ENCODE measurements around the gene EFNA5.

EFNA5 gene

DNA sequence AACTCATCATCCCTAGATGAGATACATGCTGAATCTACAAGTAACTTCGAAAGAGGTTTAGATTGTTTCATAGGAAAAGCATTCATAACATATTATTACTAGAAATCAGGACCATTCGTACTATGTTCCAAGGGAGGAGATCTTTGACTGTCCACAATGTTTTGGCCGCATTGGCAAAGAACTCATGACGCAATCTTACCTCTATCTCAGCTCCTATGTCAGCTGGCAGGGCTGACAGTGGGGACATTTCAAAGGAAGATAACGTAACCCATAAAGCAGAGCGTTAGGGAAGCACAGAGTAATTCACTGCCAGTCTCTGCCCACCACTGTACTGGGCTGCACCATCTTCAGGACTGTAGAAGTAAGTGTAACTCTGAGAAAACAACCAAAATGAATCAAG, 69.7 kb downstream of the EFNA5 start:
- DNase-seq, result no peak

GRCh38 chr5:107598958-107599357, 71.8 kb downstream of the EFNA5 start:
- no peak for DNase-seq

- no peak for DNase-seq
Observed at GRCh38 chr5:107597803-107598202, 72.9 kb downstream of the EFNA5 start.

- DNase-seq, result no peak
Observed at GRCh38 chr5:107597247-107597646, 73.5 kb downstream of the EFNA5 start.

GRCh38 chr5:107594253-107595045, 76.3 kb downstream of the EFNA5 start:
- peak; percentile 29 for DNase-seq

DNA sequence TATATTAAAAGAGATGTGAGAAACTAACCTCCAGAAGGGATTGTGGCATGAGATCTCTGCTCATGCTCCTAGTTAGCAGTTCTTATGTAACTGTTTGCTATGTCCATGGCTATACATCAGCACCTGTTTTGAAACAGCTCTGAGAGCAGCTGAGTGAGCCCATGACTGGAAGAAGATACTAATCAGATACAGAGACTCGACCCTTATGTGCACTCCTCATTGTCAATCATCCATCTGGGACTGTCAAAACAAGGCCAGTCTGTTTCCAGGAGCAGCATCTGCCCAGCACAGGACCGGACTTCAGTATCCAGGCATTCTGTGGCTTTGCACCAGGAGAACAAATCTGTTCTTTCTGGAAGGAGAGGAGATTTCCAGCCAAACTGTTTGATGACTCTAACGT, 77.7 kb downstream of the EFNA5 start:
- DNase-seq, result no peak

GRCh38 chr5:107592515-107592914, 78.2 kb downstream of the EFNA5 start:
- no peak for DNase-seq

DNA sequence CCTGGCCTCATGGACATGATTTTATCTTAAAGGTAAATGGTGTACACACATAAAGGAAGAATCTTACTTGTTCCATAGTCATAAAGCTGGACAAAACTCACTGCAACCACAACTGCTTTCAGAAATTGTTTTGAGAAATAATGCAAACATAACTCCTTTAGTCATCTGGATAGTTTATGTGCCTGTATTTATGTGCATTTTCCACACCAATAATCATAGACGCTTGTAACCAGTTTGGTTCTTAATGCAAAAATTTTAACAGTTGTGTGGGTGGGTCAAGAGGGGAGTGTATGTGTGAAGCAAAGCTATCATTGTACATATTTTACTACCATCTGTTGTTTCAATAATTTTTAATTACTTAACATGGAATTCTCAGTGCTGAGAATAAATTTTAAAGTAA, 80.1 kb downstream of the EFNA5 start:
- DNase-seq, result no peak

- no peak for DNase-seq
Observed at GRCh38 chr5:107589520-107590193, 81.1 kb downstream of the EFNA5 start.

GRCh38 chr5:107582625-107583024, 88.1 kb downstream of the EFNA5 start:
- DNase-seq, result no peak

GRCh38 chr5:107580889-107581820, 89.6 kb downstream of the EFNA5 start:
- no peak for DNase-seq

- peak; percentile 24 for DNase-seq
Observed at GRCh38 chr5:107578051-107578635, 92.6 kb downstream of the EFNA5 start.

- DNase-seq, result no peak
Observed at GRCh38 chr5:107577394-107577950, 93.3 kb downstream of the EFNA5 start.

DNA sequence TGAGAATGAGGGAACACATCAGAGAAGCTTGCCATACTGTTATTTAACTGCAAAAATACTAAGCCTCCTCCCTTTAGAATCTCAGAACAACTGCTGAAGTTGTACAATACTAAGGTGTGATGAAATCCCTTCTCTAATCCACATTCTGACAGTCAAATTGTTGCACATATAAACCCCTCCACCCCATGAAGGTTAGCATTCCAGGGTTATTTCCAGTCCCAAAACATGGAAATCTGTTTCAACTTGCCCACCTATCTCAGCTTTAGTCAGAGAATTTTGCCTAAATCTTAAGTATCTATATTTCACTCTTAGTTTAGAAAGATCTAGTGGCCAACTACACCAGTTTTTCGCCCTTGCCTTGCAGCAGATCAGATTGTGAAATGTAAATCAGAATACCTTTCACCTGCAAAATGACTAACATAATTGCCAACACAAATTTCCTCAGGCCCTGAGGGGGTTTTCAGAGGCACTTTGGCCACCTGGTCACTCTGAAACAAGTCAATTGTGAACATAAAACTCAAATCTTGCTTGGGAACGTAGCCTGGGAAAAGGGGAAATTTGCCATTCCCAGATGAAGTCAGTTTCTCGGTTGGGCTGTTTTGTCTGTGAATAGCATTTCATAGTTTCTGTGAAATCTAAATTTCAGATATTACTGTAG, 93.9 kb downstream of the EFNA5 start:
- peak; percentile 30 for DNase-seq

GRCh38 chr5:107576155-107576554, 94.6 kb downstream of the EFNA5 start:
- no peak for DNase-seq

GRCh38 chr5:107574287-107574686, 96.5 kb downstream of the EFNA5 start:
- DNase-seq, result no peak

GRCh38 chr5:107572715-107573368, 97.9 kb downstream of the EFNA5 start:
- no peak for DNase-seq

DNA sequence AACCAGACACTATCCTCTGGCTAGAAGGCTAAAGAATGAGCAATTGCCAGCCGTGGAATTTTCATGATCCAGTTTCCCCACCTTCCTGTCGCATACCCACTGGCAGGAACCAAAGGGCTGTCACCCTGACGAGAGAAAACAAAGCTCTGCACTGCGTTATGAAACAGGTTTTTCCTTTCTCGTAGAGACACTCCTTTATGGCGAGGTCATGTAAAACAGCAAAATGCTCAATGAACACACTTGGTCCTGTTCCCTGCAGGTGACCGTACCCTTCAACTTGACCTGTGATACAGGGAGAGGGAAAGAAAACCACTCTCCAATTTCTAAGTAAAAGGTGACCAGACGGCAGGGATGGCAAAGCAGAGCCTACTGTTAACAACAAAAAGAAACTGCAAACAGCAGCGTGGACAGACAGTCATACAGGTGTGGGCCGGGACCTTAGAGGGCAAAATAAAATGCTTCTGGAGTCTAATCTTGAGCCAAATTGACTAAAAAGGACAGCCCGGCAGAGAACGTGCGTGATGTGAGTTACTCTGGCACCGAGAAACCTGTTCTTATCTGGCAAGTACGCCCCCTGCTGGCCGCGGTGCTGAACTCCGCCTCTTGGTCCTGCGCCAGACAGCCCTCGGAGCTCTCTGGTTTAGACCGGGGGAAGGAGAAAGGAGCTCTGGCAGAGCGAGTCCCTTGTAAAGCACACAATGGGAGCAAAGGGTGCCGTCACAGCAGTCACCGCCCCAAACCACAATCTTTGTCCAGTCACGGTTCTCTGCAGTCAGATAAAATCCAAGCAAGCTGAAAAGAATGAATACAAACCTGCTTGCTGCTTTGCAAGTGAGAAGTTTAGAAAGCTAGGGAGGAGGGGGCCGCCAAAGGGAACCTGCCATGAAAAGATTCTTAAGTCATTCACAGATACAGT, 98.9 kb downstream of the EFNA5 start:
- peak; percentile 92 for DNase-seq

GRCh38 chr5:107570805-107571531, 99.8 kb downstream of the EFNA5 start:
- DNase-seq, result no peak

- no peak for DNase-seq
Observed at GRCh38 chr5:107570181-107570580, 100.6 kb downstream of the EFNA5 start.
